Activated T-helper 1 cell treated with Interleukin-2 at 50 U/mL for 16 hours (primary cell): ENCODE measurements around the gene ZNF175.

Experiments used
- DNase-seq: peaks from one replicate; pipeline ENCODE4 v3.0.0-alpha.2; 2020; ENCODE audit warnings: low read depth

ZNF175 gene

DNA sequence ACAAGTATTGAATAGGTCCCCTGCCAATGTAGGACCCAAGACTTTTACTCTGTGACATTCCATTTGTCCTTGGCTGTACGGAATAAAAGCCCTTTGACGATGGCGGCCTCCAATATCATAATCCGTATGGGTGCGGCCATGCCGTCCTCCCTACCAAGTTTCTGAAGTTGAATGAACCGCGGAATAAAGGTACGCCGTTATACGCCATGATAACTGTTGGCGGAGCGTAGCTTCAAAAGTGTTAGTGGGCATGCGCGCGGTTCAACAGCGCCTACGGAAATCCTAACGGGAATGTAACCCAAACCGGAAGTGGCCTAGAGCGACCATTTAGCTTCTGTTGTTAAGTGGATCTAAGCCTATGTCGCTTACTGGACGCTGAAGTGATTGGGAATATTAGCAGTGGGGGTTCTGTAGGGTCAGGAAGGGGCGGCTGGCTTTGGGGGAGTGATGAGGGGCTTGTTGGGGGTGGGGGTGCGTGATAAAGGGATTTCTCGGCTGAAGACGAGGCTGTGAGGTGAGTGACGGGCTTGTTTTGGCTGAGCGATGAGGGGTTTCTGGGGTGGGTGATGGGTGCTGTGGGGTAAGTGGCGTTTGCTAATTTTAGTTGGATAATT is at the start of gene ZNF175:
ZNF175 (plus strand) TSS at position 322 of the 614 bp plus-strand sequence. CDS start 2,047 bp downstream, outside the sequence.
- DNase-seq: peak; percentile 73

DNA sequence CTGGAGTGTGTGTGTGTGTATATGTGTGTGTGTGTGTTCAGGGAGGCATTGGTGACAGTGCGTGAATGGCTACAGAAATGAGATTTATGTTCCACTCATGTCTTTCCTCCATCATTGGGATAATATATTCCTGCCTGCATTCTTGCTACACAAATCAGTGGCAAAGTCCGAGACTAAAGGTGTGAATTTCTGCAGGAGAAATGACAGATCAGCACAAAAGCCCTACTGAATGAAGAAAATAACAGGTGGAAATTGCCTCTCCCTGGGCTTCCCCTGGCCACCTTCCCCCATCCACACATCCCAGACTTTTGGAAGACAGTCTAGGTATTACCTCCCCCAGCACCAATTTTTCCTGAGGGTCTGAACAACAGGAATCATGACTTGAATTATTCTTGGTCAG is 49.7 kb upstream of the ZNF175 start:
- DNase-seq: no peak

GRCh38 chr19:51521781-51522180 is 49.3 kb upstream of the ZNF175 start:
- DNase-seq: no peak

DNA sequence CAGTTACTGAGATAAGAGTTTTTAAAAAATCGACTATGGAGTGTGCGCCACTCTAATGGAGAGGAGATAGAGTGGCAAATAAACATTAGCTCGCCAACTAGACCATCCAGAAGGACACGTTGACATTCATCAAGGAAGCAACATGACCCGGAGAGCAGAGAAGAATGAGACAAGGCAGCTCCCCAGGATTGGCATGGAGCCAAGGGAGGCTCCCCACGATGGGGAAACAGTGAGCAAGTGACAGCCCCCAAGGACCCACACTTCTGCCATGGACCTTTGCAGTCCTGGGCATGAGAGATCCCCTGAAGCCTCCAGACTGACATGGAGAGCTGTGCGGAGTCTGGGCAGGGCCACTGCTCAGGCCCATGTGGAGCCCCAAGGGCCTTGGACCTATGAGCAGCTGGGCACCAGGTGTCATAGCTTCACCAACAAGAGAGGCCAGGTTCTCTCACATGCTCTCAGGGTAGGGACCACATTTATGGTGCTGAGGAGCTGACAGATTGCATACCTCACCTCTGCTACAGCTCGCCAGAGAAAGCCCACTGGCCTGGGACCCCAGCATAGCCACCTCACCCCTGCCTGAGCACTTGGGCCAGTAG is 46.3 kb upstream of the ZNF175 start:
- DNase-seq: no peak

DNA sequence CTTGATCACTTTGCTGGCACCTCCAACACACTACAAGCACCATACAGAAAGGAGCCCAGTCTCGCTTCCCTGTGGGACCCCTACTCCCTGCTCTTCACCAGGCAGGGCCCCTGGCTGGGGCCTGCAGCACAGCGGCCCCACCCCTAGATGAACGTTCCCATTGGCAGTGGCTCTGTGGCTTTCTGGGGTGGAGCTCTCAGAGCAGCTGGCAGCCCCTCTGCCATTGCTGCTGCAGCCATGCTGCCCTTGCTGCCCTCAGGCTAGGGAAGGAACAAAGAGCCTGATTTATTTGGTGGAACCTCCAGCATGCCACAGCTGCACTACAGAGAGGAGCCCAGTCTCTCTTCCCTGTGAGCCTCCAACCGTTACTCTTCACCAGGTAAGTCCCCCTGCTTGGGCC is 45.4 kb upstream of the ZNF175 start:
- DNase-seq: no peak

DNA sequence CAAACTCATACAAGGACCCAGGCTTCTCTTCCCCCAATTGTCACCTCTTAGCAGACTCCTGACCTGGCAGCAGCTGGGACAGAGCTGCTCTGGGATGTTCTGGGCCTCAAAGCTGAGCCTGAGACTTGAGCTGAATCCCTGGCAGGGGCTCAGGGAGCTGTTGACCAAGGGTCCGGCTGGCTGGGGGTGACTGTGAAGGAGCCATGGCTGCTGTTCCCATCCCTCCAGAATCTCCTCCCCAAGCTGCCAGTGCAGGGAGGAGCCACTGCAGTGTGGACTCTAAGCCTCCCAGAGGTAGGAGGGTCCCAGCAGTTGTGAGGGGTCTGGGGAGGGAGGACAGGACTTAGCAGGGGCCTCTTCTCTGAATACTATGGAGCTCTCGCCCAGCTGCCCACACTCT is 41.8 kb upstream of the ZNF175 start:
- no peak for DNase-seq

DNA sequence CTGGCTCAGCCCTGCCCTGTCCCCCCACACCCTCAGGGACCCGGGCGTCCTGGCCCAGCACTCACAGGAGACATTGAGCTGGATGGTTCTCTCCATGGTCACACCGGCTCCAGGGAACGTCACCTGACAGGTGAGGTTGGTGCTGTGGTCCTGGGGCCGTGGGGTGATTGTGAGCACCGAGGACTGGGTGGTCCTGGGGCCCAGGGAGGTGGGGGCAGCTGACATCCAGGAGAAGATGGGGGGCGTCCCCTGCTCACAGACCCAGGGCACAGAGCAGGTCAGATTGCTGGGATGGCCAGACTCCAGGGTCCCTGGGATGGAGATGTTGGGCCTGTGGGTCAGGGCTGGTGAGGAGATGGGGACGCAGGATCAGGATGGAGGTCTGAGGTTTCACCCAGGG is 40.5 kb upstream of the ZNF175 start:
- DNase-seq: no peak

DNA sequence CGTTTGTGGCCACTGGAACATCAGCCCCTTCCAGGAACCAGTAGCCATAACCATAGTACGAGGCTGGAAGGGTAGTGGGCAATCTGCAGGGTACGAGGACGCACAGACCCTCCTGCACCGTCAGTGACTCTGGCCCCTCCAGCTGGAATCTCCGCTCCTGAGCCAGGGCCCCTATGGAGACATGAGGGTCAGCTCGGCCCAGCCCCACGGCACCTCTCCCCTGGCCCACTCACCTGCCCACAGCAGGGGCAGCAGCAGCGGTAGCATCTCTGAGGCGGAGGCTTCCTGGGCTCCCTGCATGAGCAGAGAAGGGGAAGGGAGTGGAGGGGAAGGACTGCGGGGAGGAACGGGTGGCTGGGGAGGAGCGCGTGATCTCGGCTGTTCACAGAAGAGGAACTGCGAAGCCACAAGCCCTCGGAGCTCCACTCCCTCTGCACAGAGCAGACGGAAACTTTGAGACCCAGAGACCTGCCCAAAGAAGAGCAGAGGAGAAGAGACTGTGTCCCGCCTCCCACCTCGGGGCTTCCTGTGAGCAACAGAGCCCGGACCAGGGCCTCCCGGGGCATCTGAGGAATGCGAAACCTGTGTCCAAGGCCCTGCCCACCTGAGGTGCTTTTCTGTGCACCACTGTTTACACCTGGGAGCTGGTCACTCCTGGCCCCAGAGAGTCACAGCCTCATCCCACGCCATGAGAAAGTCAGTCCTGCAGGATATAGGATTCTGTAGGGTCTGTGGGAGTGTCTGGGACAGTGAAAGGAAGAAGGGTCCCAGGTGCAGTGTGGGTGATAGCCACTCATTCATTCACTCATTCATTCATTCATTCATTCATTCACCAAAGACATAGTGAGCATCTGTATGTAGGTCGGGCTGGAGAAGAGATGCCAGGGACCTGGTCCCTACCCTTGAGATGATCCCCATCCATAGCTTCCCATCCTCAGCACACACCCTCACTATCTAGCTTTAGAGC is 39.5 kb upstream of the ZNF175 start, which contains the start of gene SIGLEC6:
SIGLEC6 (minus strand) TSS at position 322 of the 967 bp plus-strand sequence; CDS start at position 300, 22 bp downstream.
- DNase-seq: no peak

GRCh38 chr19:51535535-51535934 is 35.5 kb upstream of the ZNF175 start:
- DNase-seq: no peak

DNA sequence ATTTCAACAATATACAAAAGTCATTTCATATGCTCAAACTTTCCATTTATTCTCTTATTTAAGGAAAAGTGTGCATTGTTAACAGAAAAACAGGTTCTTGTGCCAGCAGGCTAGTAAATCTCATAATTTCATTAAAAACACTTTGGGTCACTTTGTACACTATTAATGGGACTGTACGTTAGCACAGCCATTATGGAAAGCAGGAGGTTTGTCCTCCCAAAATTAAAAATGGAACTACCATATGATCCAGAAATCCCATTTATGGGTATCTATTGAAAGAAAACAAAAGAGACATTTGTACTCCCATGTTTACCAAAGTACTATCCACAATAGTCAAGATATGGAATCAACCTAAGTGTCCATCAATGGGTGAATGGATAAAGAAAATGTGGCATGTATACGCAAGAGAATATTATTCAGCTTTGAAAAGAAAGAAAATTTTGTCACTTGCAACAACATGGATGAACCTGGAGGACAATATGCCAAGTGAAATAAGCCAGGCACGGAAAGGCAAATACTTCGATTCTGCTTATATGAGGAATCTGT is 31.2 kb upstream of the ZNF175 start:
- DNase-seq: no peak

DNA sequence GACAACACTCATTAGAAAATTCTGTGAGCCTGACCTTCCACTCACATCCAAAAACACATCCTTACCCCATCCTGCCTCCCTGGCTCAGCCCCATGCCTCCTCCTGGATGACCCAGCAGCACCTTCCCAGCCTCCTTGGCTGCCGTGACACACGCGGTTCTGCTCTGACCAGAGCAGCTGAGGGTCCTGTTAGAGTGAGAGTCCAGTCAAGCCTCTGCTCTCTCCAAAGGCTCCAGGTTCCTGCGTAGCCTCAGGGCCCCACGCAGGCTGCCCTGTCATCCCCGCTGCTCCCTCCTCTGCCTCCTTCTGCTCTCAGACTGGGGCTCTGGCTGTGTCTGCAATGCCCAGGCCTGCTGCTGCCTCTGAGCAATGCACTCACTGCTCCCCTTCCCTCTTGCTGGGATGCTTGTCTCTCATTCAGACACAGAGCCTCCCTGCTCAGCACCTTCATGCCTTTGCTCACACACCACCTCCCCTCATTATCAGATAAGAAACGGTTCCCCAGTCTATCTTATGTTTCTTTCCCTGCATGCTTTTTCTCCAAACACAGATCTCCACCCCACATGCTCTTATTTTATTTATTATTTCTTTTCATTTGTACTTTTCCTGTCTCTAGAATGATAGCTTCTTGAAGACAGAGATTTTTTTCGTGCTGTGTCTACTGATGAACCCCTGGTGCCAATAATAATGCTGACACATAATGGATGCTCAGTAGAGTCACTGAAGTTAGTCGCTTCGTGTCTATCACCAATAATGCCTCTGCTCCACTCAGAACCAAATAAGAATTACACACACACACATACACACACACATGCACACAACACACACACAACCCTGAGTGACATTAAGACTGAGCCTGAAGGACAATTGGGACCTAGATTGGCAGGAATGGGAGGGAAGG is 29.4 kb upstream of the ZNF175 start:
- no peak for DNase-seq

GRCh38 chr19:51542699-51543098 is 28.4 kb upstream of the ZNF175 start:
- DNase-seq: no peak

GRCh38 chr19:51544038-51544437 is 27.0 kb upstream of the ZNF175 start:
- no peak for DNase-seq

DNA sequence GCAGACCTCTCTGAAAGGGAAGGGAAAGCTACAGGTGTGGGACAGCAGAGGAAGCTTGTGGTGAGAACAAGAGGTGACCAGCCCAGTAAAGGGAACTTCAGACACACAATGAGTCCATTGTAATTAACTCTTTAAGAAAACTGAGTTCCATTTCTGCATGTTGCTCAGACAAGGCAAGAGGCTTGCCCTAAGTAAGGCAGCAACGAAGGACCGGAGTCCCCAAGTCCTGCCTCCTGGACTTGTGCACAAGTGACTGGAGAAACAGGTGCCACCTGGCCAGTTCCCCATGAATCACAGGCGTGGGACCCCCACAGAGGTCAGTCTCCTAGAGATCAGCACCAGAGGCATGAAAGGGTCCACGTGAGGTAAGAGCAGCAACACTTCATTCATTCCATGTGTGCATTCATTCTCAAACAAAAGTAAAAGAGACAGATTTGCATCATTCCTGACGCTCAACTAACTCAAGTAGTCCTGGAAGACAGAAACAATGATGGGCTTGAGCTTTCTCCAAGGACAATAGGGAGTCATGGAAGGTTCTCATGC is 24.9 kb upstream of the ZNF175 start:
- DNase-seq: no peak

GRCh38 chr19:51546650-51547396 is 24.3 kb upstream of the ZNF175 start:
- no peak for DNase-seq

DNA sequence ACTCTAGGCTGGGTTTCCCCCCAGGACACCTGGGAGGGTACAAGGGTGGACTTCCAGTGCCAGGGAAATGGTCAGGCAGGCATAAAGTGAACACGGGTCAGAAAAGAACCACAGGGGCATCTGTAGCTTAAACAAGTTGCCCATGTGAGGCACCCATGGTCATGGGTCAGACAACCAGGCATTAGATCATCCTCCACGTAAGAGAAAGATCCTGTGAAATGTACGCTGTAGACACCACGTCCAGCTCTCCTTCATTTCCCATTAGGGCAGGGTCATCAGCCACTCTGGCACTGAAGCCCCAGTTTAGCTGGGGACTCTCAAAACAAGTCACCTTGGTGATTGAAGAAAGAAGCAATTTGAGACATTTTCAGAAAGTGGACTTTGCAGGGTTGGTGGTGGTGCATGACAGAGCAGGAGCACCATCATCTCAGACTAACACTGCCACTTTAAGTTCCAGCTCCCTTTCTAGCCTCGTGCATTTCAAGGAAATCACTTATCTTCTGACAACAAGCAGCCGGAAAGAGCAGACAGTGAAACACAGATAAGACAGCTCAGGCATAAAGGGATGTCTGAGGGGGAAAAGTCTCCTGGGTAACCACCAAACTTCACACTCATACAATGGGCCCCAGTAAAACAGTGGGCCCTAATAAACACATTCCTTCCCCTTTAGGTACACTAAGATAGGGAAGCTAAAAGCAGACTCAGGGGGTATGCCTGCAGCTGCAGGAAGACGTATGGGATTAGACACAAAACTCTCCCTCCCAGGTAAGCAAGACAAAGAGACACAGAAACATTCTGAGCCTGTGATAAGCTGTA is 23.5 kb upstream of the ZNF175 start:
- DNase-seq: no peak

DNA sequence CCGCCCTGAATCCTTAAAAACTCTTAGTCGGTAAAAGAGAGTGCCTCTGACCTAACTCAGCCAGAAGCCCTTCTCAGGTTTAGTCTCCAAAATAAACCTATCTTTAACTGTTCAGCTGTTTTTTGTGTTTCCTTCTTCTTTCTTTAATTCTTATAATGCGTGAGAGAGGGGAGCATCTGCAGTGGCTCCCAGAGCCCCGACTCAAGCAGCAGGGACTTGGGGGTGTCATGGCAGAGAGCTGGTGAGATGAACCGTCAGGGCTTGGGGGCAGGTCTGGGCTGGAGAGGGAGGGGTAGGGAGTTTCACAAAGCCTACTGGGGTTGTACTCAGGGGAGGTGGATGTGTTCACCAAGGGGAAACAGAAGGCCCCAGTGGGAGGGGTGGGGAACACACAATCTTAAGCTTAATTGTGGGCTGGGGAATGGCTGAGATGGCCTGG is 22.9 kb upstream of the ZNF175 start:
- no peak for DNase-seq

GRCh38 chr19:51548891-51549305 is 22.2 kb upstream of the ZNF175 start:
- DNase-seq: no peak

DNA sequence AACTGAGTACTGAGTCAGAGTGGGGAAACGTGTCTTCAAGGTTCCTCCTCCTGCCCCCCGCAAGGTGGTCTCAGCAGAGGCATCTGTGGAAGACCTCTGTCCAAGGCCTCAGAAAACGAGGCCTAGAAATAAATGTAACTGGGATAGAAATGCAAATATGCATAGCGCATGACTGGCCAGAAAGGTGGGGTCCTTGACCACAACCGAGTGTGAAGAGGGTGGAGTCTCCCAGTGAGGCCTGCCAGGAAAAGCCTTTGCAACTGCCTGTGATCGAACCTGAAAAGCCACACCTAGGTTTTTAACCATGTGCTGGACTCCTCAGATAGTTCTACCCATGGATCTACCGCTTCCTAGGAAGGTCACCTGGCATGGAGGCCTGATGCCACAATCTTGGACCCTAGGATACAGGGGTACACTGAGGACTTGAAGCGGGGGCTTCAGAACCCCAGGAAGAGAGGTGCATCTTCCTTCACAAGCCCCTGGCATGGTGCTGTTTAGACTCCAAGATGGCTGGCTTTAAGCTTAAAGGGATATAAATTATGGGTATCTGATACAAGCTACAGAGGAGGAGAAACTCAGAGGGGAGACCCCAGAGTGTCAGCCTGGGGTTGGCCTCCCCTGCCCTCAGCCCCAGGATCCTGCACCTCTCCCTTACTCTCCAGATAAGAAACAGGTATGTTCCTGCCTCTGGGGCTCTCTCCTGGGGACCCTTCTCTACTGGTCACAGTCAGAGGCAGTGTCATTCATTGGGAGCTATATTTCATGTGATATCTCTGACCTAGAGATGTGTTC is 21.4 kb upstream of the ZNF175 start:
- DNase-seq: no peak
